Embryonic facial prominence (tissue), 1 donor: Measurements from ENCODE around the gene SLC43A3.
"Not testable (repeated sequence)": the region's sequence is repeated elsewhere in the genome, so short reads cannot be mapped to it uniquely, and the experiment has no call there.

Experiments
- DNase-seq: peaks from one replicate; pipeline ENCODE4 v3.0.0-alpha.2; 2016; ENCODE audit errors: extremely low spot score

The SLC43A3 gene

GRCh38 chr11:57405271-57405860 lies 21.6 kb downstream of the SLC43A3 start:
- DNase-seq, result no peak

DNA sequence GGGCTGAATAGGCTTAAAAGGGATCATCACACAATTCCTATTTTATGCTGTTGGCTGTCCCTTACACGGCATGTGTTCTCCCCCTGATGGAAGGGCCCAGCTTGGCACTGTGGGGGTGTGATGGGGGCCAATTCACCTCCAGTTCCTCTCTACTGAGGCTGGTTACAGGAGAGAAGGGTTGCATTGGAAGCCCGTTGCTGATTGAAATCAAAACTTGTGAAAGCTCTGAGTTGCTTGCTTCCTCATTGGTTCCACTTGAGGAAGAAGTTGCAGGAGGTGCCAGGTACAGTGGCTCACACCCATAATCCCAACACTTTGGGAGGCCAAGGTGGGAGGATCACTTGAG lies 23.1 kb downstream of the SLC43A3 start:
- DNase-seq, result no peak

- DNase-seq, result not testable (repeated sequence)
These were observed 23.7 kb downstream of the SLC43A3 start for GRCh38 chr11:57403003-57403801.

- no peak for DNase-seq
These were observed 24.5 kb downstream of the SLC43A3 start for GRCh38 chr11:57402188-57403002.

- DNase-seq, result no peak
These were observed 26.8 kb downstream of the SLC43A3 start for GRCh38 chr11:57399972-57400578.

GRCh38 chr11:57399221-57399620 lies 27.7 kb downstream of the SLC43A3 start:
- no peak for DNase-seq

GRCh38 chr11:57397394-57397990 lies 29.4 kb downstream of the SLC43A3 start:
- no peak for DNase-seq

DNA sequence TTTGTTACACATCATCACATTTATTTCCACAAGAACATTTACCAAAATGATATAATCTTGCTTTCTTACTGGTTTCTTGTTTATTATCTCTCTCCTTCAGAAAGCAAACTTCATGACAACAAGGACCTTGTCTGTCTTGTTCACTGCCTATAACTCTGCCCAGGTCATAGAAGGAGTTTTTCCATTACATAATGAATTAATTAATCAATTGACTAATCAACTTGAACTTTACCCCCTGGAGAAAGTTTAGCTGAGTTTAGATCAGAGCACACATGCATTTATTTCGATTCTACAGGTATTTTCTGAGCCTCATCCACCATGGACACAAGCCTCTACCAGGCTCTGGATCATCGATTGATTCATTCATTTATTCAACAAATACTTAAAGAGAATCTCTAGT lies 30.2 kb downstream of the SLC43A3 start:
- no peak for DNase-seq

- DNase-seq, result no peak
These were observed 30.9 kb downstream of the SLC43A3 start for GRCh38 chr11:57395905-57396623.

- DNase-seq, result no peak
These were observed 32.5 kb downstream of the SLC43A3 start for GRCh38 chr11:57394203-57394965.

DNA sequence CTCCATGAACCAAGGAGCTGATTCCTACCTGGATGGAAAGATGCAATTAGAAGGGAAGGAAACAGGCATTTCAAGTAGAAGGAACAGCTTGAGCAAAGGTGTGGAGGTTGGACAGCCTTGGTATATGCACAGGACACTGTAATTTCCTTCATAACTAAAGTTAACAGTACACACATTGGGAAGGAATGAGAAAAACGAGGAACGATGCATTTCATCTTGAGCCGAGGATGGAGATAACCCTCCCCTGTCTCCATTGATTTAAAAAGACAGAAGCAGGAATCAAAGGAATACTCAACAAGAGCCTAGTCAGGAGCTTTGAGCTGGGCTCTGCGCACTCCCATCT lies 34.2 kb downstream of the SLC43A3 start:
- DNase-seq, result no peak

DNA sequence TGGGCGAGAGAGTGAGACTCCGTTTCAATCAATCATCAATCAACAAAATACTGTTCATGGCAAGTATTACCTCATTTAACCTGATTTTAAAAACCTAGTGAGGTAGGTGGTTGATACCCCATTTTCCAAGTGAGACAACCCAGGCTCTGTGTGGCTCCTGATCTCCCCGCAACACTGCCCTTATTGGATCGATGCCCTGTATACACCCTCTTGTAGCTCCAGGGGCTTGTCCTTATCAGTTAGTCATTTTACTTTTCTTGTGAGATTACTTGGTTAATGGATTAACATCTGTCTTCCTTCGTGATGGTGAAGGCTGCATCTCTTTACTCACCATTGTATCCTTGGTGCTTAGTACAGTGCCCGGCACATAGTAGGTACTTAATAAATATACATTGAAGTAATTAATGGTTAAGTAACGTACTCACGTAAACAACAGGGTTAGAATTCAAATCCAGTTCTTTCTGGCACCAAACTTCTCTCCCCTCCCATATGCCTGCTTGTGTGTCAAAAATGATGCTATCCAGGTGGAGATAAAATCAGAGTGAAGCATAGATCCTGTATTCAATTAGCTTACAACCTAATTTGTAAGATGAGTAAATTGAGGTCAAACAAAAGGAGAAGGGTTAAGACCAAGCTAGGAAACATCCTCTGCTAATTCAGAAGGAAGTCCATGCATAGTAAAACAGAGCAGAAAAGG lies 34.7 kb downstream of the SLC43A3 start:
- DNase-seq, result no peak

DNA sequence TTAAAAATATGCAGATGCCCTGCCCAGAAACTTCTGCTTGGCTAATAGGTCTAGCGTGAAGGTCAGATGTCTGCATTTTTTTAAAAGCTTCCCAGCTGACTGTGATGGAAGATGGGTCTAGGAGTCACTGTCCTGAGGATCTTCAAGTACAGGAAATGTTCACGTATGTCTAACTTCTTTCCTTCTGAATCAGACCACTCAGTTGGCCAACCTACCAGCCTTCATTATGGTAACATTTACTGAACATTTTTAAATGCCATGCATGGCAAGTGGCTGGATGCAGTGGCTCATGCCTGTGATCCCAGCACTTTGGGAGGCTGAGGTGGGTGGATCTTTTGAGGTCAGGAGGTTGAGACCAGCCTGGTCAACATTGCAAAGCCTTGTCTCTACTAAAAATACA lies 35.4 kb downstream of the SLC43A3 start:
- no peak for DNase-seq

- DNase-seq, result no peak
These were observed 35.8 kb downstream of the SLC43A3 start for GRCh38 chr11:57391111-57391510.

DNA sequence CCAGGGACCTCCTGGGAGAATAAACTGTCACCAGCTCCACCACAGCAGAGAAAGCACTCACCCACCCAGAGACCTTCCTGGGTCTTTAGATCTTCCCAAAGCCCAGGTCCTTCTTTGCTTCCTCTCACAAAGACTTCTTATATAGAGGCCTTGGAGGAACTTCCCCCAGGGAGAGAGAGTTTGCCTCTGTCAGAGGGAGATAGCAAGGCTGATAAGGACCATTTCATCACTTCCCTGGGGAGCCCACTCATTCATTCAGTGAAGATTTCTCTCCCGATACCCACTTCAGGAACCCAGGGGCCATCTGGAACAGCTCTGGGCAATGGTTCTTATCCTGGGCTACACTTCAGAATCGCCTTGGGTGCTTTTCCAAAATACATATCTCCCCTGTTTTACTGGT lies 36.4 kb downstream of the SLC43A3 start, which contains the start of gene PRG2:
PRG2 (minus strand) TSS at position 116 of the 400 bp plus-strand sequence. CDS start 706 bp downstream, outside the sequence.
- no peak for DNase-seq

DNA sequence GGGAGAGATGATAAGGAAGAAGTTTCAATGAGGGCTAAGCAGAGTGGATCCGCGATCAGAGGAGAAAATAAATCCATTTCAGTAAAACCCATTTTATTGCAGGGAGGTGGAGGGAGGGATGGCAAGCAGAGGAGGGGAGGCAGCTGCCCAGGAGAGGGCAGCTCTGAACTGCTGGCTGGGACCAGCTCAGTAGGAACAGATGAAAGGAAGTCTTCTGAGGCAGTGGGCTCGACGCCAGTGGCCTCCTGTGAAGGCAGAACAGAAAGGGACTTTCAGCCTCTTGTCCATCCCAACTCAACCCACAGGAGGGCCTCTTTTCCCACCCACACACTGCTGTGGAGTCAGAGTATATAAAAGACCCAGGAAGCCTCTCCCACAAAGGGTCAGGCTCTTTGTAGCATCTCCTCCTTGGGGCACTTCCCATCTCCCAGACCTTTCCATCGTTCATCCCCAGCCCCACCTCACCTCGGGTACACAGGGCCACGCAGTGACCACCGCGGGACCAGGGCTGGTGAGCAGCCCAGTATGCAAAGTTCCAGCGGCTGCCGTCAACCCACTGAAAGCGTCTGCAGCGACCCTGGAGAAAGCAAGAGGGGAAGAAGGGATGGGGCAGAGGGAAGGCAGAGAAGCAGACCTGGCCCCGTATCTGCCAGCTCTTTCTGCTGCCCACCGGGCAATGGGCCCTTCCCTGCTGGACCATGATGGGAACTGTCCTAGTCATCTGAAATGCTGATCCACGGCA lies 39.5 kb downstream of the SLC43A3 start:
- DNase-seq, result no peak

DNA sequence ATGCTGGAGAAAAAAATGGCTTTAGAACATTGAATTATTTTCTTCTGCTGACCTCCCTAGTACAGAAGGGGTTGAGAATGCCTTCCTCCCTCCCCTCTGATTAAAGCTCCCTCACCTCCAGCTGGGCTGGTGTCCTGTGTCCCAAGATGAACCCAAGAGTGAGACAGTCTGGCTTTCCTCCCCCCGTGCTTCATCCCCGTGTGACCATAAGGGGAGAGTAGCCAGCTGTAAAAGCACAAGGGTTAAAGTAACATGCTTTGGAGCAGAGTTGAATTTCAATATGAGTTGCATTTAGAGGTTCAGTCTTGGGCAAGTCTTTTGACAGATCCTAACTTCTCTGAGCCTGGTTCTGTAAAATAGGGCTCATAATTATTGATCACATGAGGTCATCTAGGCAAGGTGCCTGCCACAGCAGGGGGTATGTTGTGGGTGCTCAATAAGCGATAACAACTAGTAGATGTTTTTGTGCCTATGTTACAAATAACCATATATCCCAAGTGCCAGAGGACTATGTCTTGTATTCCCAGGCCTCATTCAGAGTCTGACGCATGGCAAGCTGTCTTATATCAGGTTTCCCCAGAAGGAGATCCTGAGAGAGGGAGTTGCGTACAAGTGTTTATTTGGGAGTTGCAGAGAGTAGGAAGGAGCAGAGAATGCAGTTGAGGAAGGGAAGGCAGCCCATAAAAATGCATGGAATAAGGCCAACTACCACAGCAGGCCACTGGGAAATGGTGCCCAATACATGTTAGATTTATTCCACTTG lies 40.6 kb downstream of the SLC43A3 start:
- no peak for DNase-seq

GRCh38 chr11:57380975-57381374 lies 45.9 kb downstream of the SLC43A3 start, which contains the start of gene PRG3:
PRG3 (minus strand) TSS chr11:57381150; CDS start chr11:57380708, 442 bp downstream.
- no peak for DNase-seq
